HepG2 (cell line): ENCODE data around the gene GDF15. TPM values are rescaled to one million over a fixed set of nuclear protein-coding genes. Genes with fewer than 3 reads are reported as not detected.

Experiments used
- ATAC-seq: fragments of 200-7000 bp; cut with Tn5 transposase; 3 replicates; pipeline ENCODE4 v1.9.1; 2020; ENCODE audit warnings: mild to moderate bottlenecking, moderate library complexity
- BruUV-seq: library from RNA; stranded (reverse); fragments of 400-500 nt; replicated peaks from 2 replicates; lab custom pipeline; 2021; lab: Mats Ljungman, UMichigan
- CTCF ChIA-PET: fragments of 300-600 bp; formaldehyde crosslinking; extraction: SDS; loops from one replicate; lab custom pipeline; 2021; ENCODE audit warnings: low total read pairs, inconsistent platforms, low intra/inter-chr PET ratio; lab: Yijun Ruan, JAX
- POLR2A ChIA-PET: fragments of 350-600 bp; sonication (Branson Sonifier 250); formaldehyde crosslinking; loops from one replicate; lab custom pipeline; 2020; ENCODE audit warnings: antibody characterized with exemption, inconsistent platforms; lab: Yijun Ruan, JAX
- DNase-seq: peaks from one replicate; pipeline ENCODE4 v3.0.0-alpha.2; 2015; ENCODE audit warnings: low spot score
- FAIRE-seq: peaks from 3 replicates; lab custom pipeline; 2011; peaks lifted over from hg19 to GRCh38; lab: Jason Lieb, UNC
- H2AFZ ChIP-seq: one replicate; pipeline ENCODE4 v1.6.1; 2011; ENCODE audit warnings: low read length, inconsistent platforms
- H3K27ac ChIP-seq: fragments of 300-600 bp; 3 replicates; pipeline ENCODE4 v1.8.0; 2011; ENCODE audit warnings: mixed run types, mild to moderate bottlenecking, mixed read lengths, low read length, inconsistent platforms; ENCODE audit not compliant: insufficient read depth; ENCODE audit errors: extremely low read length
- H3K27me3 ChIP-seq, 2 experiments: fragments of 200-600 bp in 1 of 2; 2 replicates in 1 of 2; 3 replicates in 1 of 2; pipeline versions ENCODE4 v1.6.0 to v1.8.0; 2011; ENCODE audit warnings: low read length in 2 of 2, mild to moderate bottlenecking in 2 of 2, moderate library complexity in 2 of 2, inconsistent platforms in 1 of 2; ENCODE audit not compliant: insufficient read depth in 2 of 2, control insufficient read depth in 1 of 2
- H3K36me3 ChIP-seq, 2 experiments: fragments of 200-600 bp in 1 of 2; replicated peaks in 1 of 2; 2 replicates in 1 of 2; 3 replicates in 1 of 2; pipeline versions ENCODE4 v1.5.1 to v1.8.0; 2011; ENCODE audit warnings: low read length in 2 of 2, inconsistent platforms in 1 of 2; ENCODE audit not compliant: insufficient read depth in 2 of 2, control insufficient read depth in 1 of 2
- H3K4me1 ChIP-seq: 2 replicates; pipeline ENCODE4 v1.5.1; 2012; ENCODE audit warnings: low read length, inconsistent platforms; ENCODE audit not compliant: insufficient read depth
- H3K4me2 ChIP-seq: 2 replicates; pipeline ENCODE4 v1.6.0; 2011; ENCODE audit warnings: low read depth, low read length, inconsistent platforms
- H3K4me3 ChIP-seq, 3 experiments: fragments of 200-600 bp in 1 of 3; sonication (generic), shearing (Covaris generic) in 1 of 3; replicated peaks in 1 of 3; 2 replicates each; pipeline ENCODE4 v1.5.1; 2011 to 2016; ENCODE audit warnings: low read length in 3 of 3, inconsistent platforms in 2 of 3, low read depth in 2 of 3, mild to moderate bottlenecking in 2 of 3, control low read depth in 1 of 3, mixed read lengths in 1 of 3; ENCODE audit not compliant: insufficient read depth in 1 of 3
- H3K79me2 ChIP-seq: one replicate; pipeline ENCODE4 v1.6.1; 2011; ENCODE audit warnings: low read length, inconsistent platforms; ENCODE audit not compliant: insufficient read depth
- H3K9ac ChIP-seq: 2 replicates; pipeline ENCODE4 v1.6.0; 2011; ENCODE audit warnings: mild to moderate bottlenecking, low read depth, low read length, inconsistent platforms; ENCODE audit not compliant: insufficient read depth
- H3K9me3 ChIP-seq: 2 replicates; pipeline ENCODE4 v1.5.1; 2012; ENCODE audit warnings: mild to moderate bottlenecking, low read length
- H4K20me1 ChIP-seq: 2 replicates; pipeline ENCODE4 v1.6.0; 2011; ENCODE audit warnings: inconsistent platforms, mild to moderate bottlenecking, low read length, moderate library complexity; ENCODE audit not compliant: insufficient read depth
- ARNTL ChIP-seq: sonication (generic); formaldehyde crosslinking; IDR thresholded peaks from 2 replicates; pipeline ENCODE4 v1.4.0; 2020; ENCODE audit warnings: mild to moderate bottlenecking, missing genetic modification reagents
- CEBPB ChIP-seq: IDR thresholded peaks from 2 replicates; pipeline ENCODE4 v1.6.1; 2011; ENCODE audit warnings: low read depth, low read length, improper control_type of control experiment, borderline replicate concordance
- CHD2 ChIP-seq: IDR thresholded peaks from 2 replicates; pipeline ENCODE4 v1.6.1; 2011; ENCODE audit warnings: low read depth, low read length, improper control_type of control experiment
- ELK4 ChIP-seq: sonication (generic); formaldehyde crosslinking; IDR thresholded peaks from 2 replicates; pipeline ENCODE4 v1.9.0; 2021; ENCODE audit warnings: missing genetic modification reagents, borderline replicate concordance
- IKZF5 ChIP-seq: IDR thresholded peaks from 2 replicates; pipeline ENCODE4 v1.6.1; 2018; ENCODE audit warnings: missing genetic modification reagents, mild to moderate bottlenecking, missing compliant biosample characterization
- IRF9 ChIP-seq: sonication (generic); formaldehyde crosslinking; IDR thresholded peaks from 2 replicates; pipeline ENCODE4 v1.8.0; 2022; ENCODE audit warnings: missing genetic modification reagents, mild to moderate bottlenecking, borderline replicate concordance
- MIER2 ChIP-seq: IDR thresholded peaks from 2 replicates; pipeline ENCODE4 v1.6.1; 2016; ENCODE audit warnings: missing biosample characterization, missing genetic modification reagents
- RAD21 ChIP-seq: fragments of 450-650 bp; formaldehyde crosslinking; IDR thresholded peaks from 2 replicates; pipeline ENCODE4 v1.5.0; 2020; ENCODE audit warnings: mild to moderate bottlenecking
- SOX5 ChIP-seq: IDR thresholded peaks from 2 replicates; pipeline ENCODE4 v1.6.1; 2016; ENCODE audit warnings: borderline replicate concordance
- YEATS4 ChIP-seq: sonication (generic); formaldehyde crosslinking; IDR thresholded peaks from 2 replicates; pipeline ENCODE4 v1.4.0; 2020; ENCODE audit warnings: missing genetic modification reagents, borderline replicate concordance
- ZNF3 ChIP-seq: IDR thresholded peaks from 2 replicates; pipeline ENCODE4 v1.7.0; 2017; ENCODE audit warnings: inconsistent platforms
- ZSCAN29 ChIP-seq: sonication (generic); formaldehyde crosslinking; conservative IDR thresholded peaks from 2 replicates; pipeline ENCODE4 v1.4.0; 2020; ENCODE audit warnings: mild to moderate bottlenecking, missing genetic modification reagents
- ZSCAN9 ChIP-seq: IDR thresholded peaks from 2 replicates; pipeline ENCODE4 v1.6.1; 2016; ENCODE audit warnings: borderline replicate concordance
- ZZZ3 ChIP-seq: sonication (generic); formaldehyde crosslinking; IDR thresholded peaks from 2 replicates; pipeline ENCODE4 v1.4.0; 2020; ENCODE audit warnings: missing genetic modification reagents, mild to moderate bottlenecking, borderline replicate concordance
- WGBS: methylation state at CpG from one replicate; pipeline ENCODE4 v1.1.6; 2017; ENCODE audit warnings: low lambda C conversion rate; 5-methylcytosine and 5-hydroxymethylcytosine counted together
- in situ Hi-C: cut with HindIII; loops from 2 replicates; pipeline ENCODE4 v1.10.0; 2017; ENCODE audit warnings: low pct_unique_long_range_greater_than_20kb; ENCODE audit not compliant: extremely low pct_ligation_motif_present
- intact Hi-C: fragments of 100-400 bp; cut with micrococcal nuclease; formaldehyde crosslinking; loops from one replicate; pipeline ENCODE4 v1.10.0; 2022; ENCODE audit not compliant: unreplicated experiment
- polyA plus RNA-seq, 8 experiments: library from polyadenylated mRNA; depleted of rRNA in 3 of 8; stranded (reverse) in 7 of 8; unstranded in 1 of 8; fragments of >200 nt; fragmentation: Illumina TruSeq in 4 of 8; extraction: Trizol in 4 of 8; gene quantifications; 2 replicates each; pipeline versions ENCODE4 v1.2.1 to v1.2.3, GENCODE V29; 2011 to 2016; ENCODE audit warnings: low read depth in 4 of 8, missing spikeins in 1 of 8, mixed read lengths in 1 of 8; ENCODE audit not compliant: insufficient read depth in 1 of 8
- total RNA-seq, 5 experiments: library from RNA; depleted of rRNA; stranded (reverse); fragments of >200 nt; fragmentation: Illumina TruSeq; extraction: Trizol; gene quantifications; 2 replicates each; pipeline ENCODE4 v1.2.3, GENCODE V29; 2016; ENCODE audit warnings: low read depth in 1 of 5
- TF ChIP-seq, protein P1 (sequence below): sonication (generic); formaldehyde crosslinking; IDR thresholded peaks from 2 replicates; pipeline ENCODE4 v1.4.0; 2020; ENCODE audit warnings: mild to moderate bottlenecking, missing genetic modification reagents

The GDF15 gene
- total and polyA plus RNA-seq, 2 of the 13 experiments (the other 11 are each of a cell fraction or from before 2014, with no cell fraction given) = 146 to 422 TPM

DNA sequence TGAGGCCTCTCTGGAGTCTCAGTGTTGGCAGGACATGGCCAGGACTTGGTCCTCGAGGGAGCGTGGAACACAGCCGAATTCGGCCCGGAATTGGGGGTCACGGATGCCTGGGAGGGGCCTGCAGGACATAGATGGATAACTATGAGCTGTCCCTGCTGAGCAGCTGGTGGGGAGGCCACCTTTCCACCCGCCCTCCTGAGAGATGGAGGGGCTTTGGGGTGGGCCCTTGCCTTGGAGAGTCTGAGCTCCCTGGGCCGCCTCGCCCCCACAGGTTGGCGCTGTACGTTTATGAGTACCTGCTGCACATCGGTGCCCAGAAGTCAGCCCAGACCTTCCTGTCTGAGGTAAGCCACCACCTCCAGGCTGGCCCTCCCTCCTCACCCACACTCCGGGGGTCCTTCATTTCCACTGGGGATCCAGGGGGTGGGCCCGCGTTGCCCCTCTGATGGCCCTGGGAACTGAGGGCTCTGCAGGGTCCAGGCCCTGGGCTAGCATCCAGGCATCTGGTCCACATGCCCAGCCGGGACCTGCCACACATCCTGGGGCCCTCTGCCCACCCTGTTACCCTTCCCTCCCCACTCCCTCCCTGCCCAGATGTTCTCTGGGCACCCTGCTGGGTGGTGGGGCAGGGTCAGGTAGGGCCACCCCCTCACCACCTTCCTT lies 41.3 kb downstream of the GDF15 start (continued):
- TF ChIP-seq, protein P1, sequence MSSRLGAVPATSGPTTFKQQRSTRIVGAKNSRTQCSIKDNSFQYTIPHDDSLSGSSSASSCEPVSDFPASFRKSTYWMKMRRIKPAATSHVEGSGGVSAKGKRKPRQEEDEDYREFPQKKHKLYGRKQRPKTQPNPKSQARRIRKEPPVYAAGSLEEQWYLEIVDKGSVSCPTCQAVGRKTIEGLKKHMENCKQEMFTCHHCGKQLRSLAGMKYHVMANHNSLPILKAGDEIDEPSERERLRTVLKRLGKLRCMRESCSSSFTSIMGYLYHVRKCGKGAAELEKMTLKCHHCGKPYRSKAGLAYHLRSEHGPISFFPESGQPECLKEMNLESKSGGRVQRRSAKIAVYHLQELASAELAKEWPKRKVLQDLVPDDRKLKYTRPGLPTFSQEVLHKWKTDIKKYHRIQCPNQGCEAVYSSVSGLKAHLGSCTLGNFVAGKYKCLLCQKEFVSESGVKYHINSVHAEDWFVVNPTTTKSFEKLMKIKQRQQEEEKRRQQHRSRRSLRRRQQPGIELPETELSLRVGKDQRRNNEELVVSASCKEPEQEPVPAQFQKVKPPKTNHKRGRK (CRISPR knock-in tag) = no peak

- POLR2A ChIA-PET = no interaction called here
- H3K4me3 ChIP-seq = no peak overlapping the region
- CTCF ChIA-PET = no interaction called here
- no peak overlapping the region for H3K27ac ChIP-seq
- intact Hi-C loops = no loop called here
- peaks cover 1% of the 10 kb centered on the region in 2 experiments; a peak in 2 of 5 replicates for H3K36me3 ChIP-seq
- no peak overlapping the region for H3K4me2 ChIP-seq
- H3K27me3 ChIP-seq = no peaks in the 10 kb centered on the region
- H3K4me1 ChIP-seq = no peaks in the 10 kb centered on the region
- FAIRE-seq (no peak), DNase-seq (no peak), ATAC-seq (no peak)
- 97% methylated on average over 6 of the region's 12 CpGs for WGBS
- 0 out of 2 replicates have a peak, but pooled peaks cover 2% of the 10 kb centered on the region for H4K20me1 ChIP-seq
- no peak overlapping the region for H3K9ac ChIP-seq
- H3K79me2 ChIP-seq = peaks cover 9% of the 10 kb centered on the region
- in situ Hi-C loops = no loop called here
- no TSS peak for BruUV-seq
- no peak overlapping the region for H2AFZ ChIP-seq
- no peaks in the 10 kb centered on the region for H3K9me3 ChIP-seq
- no peak for TF ChIP-seq ZSCAN9 (CRISPR knock-in tag)
- no peak for TF ChIP-seq SOX5
- TF ChIP-seq IRF9 = no peak
- TF ChIP-seq ELK4 = no peak
- TF ChIP-seq YEATS4 (CRISPR knock-in tag) = no peak
- TF ChIP-seq MIER2 (CRISPR knock-in tag) = no peak
- no peak for TF ChIP-seq ZNF3 (CRISPR knock-in tag)
- no peak for TF ChIP-seq CHD2
- TF ChIP-seq ARNTL (CRISPR knock-in tag) = no peak
- no peak for TF ChIP-seq CEBPB
- no peak for TF ChIP-seq RAD21 (CRISPR knock-in tag)
- TF ChIP-seq ZZZ3 (CRISPR knock-in tag) = no peak
- TF ChIP-seq ZSCAN29 = no peak
- no peak for TF ChIP-seq IKZF5
Observed at GRCh38 chr19:18427743-18428113, 41.8 kb downstream of the GDF15 start.
